PFSK-1 (cell line): ENCODE results near the gene SNAPC3.

ENCODE experiments used
- FOXP2 ChIP-seq: optimal IDR thresholded peaks from 2 replicates; pipeline ENCODE3; 2011; ENCODE audit warnings: borderline replicate concordance, control low read depth, inconsistent platforms; ENCODE audit not compliant: insufficient read depth; ENCODE audit errors: extremely low read length, extremely low read depth
- POLR2AphosphoS5 ChIP-seq: IDR thresholded peaks from 2 replicates; pipeline ENCODE4 v1.6.1; 2012; ENCODE audit warnings: low read depth, mild to moderate bottlenecking, control low read depth, low read length, moderate library complexity
- REST ChIP-seq, 2 experiments: IDR thresholded peaks; 2 replicates each; pipeline versions ENCODE4 v1.6.1 to v1.8.0; 2011 to 2012; ENCODE audit warnings: low read depth in 2 of 2, low read length in 2 of 2, control low read depth in 1 of 2, inconsistent platforms in 1 of 2, mild to moderate bottlenecking in 1 of 2, moderate library complexity in 1 of 2; ENCODE audit not compliant: insufficient read depth in 1 of 2
- SIN3A ChIP-seq: IDR thresholded peaks from 2 replicates; pipeline ENCODE4 v1.6.1; 2012; ENCODE audit warnings: mild to moderate bottlenecking, low read length, moderate library complexity, borderline replicate concordance; ENCODE audit not compliant: insufficient read depth
- TAF1 ChIP-seq: IDR thresholded peaks from 2 replicates; pipeline ENCODE4 v1.6.1; 2012; ENCODE audit warnings: low read length, control low read depth, borderline replicate concordance; ENCODE audit not compliant: insufficient read depth

Gene SNAPC3

GRCh38 chr9:15498246-15498995 is 75.7 kb downstream of the SNAPC3 start:
- no peak for TF ChIP-seq REST (IDR thresholded peaks at IDR 0.05; ENCODE audit: insufficient read depth in 1 of 2, low read depth in 2 of 2, low read length in 2 of 2)
- no peak for TF ChIP-seq POLR2AphosphoS5
- TF ChIP-seq SIN3A, result no peak
- TF ChIP-seq FOXP2, result no peak
- TF ChIP-seq TAF1, result no peak

GRCh38 chr9:15499139-15499538 is 76.5 kb downstream of the SNAPC3 start:
- TF ChIP-seq SIN3A (no peak), TAF1 (no peak), FOXP2 (no peak), REST (IDR thresholded peaks at IDR 0.05; ENCODE audit: insufficient read depth in 1 of 2, low read depth in 2 of 2, low read length in 2 of 2) (no peak), POLR2AphosphoS5 (no peak)

- TF ChIP-seq FOXP2 (no peak), POLR2AphosphoS5 (no peak), REST (IDR thresholded peaks at IDR 0.05; ENCODE audit: insufficient read depth in 1 of 2, low read depth in 2 of 2, low read length in 2 of 2) (no peak), TAF1 (no peak), SIN3A (no peak)
Measured at GRCh38 chr9:15501179-15501578, 78.5 kb downstream of the SNAPC3 start.

GRCh38 chr9:15501803-15502202 is 79.1 kb downstream of the SNAPC3 start:
- TF ChIP-seq FOXP2, result no peak
- no peak for TF ChIP-seq POLR2AphosphoS5
- TF ChIP-seq TAF1, result no peak
- TF ChIP-seq REST (IDR thresholded peaks at IDR 0.05; ENCODE audit: insufficient read depth in 1 of 2, low read depth in 2 of 2, low read length in 2 of 2), result no peak
- no peak for TF ChIP-seq SIN3A

GRCh38 chr9:15505921-15506320 is 83.2 kb downstream of the SNAPC3 start:
- TF ChIP-seq SIN3A (no peak), TAF1 (no peak), FOXP2 (no peak), REST (IDR thresholded peaks at IDR 0.05; ENCODE audit: insufficient read depth in 1 of 2, low read depth in 2 of 2, low read length in 2 of 2) (no peak), POLR2AphosphoS5 (no peak)
